ENCODE measurements around the gene ISCU. TPM values are rescaled to one million over a fixed set of nuclear protein-coding genes. Genes with fewer than 3 reads are reported as not detected.

ISCU gene
- total and polyA plus RNA-seq, 9 of the 15 experiments (the other 6 are each of a cell fraction or from before 2014, with no cell fraction given) = 15.9 to 92.5 (median 77.3) TPM

DNA sequence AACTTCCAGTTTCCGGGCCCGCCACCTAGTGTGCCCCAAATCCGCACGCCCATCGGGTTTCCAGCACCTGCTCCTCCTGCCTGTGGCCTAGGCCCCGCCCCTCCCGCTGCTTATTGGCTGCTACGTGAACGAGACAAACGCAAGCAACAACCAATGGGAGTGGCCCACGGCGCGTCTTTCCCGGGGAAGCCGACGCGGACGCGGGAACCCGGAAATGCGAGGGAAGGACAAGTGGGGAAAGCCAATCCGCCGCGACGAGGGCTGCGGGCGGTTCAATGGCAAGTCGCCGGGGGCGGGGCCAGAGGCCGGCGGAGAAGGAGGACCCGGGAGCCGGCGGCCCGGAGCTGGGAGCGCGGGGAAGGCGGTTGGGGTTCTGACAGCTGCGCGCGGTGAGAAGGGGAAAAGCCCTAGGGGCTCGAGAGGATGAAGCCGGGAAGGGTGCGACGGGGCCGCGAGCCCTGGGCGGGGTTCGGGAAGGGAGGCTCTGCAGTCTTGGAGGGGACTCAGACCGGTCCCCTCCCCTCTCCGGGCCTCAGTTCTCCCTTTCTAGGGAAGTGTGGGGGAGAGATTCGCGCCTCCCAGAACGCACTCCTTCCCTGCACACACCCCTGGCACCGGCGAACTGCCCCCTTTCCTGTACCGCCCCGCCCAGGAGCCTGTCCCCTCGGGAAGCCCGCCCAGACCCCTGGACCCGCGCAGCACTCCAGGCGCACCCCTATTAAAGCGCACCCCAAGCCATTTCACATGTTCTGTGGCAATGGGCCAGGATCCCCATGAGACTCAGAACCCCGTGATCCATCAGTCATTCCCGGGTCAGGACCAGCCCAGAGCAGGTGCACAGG is 47.2 kb upstream of the ISCU start, which contains the start of gene FICD (continued):
- TF ChIP-seq PHF20 (IDR thresholded peaks at IDR 0.05; ENCODE audit: partially characterized antibody) (peak; percentile 71), MYC (IDR thresholded peaks at IDR 0.05; ENCODE audit: low read depth, low read length) (peak; percentile 56; the same call in 1 of the 2 replicates), MYC (CRISPR knock-in tag; IDR thresholded peaks at IDR 0.05; ENCODE audit: borderline replicate concordance, low read depth) (no peak; the same call in 1 of the 2 replicates), MED1 (CRISPR knock-in tag; IDR thresholded peaks at IDR 0.05; ENCODE audit: borderline replicate concordance) (no peak), PHB2 (IDR thresholded peaks at IDR 0.05; ENCODE audit: low read depth) (no peak), ZNF175 (CRISPR knock-in tag; IDR thresholded peaks at IDR 0.05; ENCODE audit: low read depth) (no peak), RAD21 (CRISPR knock-in tag; conservative IDR thresholded peaks at IDR 0.05 in 1 of 2, IDR thresholded peaks at IDR 0.05 in 1 of 2) (no peak), ZFP30 (CRISPR knock-in tag; IDR thresholded peaks at IDR 0.05; ENCODE audit: borderline replicate concordance) (no peak), SRSF7 (optimal IDR thresholded peaks at IDR 0.05; ENCODE audit: low read depth, low read length) (no peak), SRSF1 (IDR thresholded peaks at IDR 0.05; ENCODE audit: low read depth, low read length) (no peak), YBX1 (IDR thresholded peaks at IDR 0.05) (no peak), MAX (CRISPR knock-in tag; IDR thresholded peaks at IDR 0.05) (peak; percentile 94), ZNF3 (CRISPR knock-in tag; IDR thresholded peaks at IDR 0.05) (no peak), TRIM28 (IDR thresholded peaks at IDR 0.05) (no peak), HCFC1 (IDR thresholded peaks at IDR 0.05; ENCODE audit: low read depth, low read length) (peak; percentile 41; the same call in 1 of the 2 replicates), ZNF699 (CRISPR knock-in tag; IDR thresholded peaks at IDR 0.05; ENCODE audit: insufficient replicate concordance) (no peak), ZNF41 (CRISPR knock-in tag; conservative IDR thresholded peaks at IDR 0.05) (no peak), FOSL1 (tag; conservative IDR thresholded peaks at IDR 0.05) (no peak), RUNX1 (IDR thresholded peaks at IDR 0.05; ENCODE audit: low read depth) (no peak), SMC3 (conservative IDR thresholded peaks at IDR 0.05; ENCODE audit: insufficient read depth, low read depth, low read length) (no peak), IFI16 (CRISPR knock-in tag; IDR thresholded peaks at IDR 0.05) (no peak), DDX20 (tag; IDR thresholded peaks at IDR 0.05; ENCODE audit: low read depth) (no peak), ZNF561 (CRISPR knock-in tag; conservative IDR thresholded peaks at IDR 0.05) (no peak)
- TF ChIP-seq, protein P1, sequence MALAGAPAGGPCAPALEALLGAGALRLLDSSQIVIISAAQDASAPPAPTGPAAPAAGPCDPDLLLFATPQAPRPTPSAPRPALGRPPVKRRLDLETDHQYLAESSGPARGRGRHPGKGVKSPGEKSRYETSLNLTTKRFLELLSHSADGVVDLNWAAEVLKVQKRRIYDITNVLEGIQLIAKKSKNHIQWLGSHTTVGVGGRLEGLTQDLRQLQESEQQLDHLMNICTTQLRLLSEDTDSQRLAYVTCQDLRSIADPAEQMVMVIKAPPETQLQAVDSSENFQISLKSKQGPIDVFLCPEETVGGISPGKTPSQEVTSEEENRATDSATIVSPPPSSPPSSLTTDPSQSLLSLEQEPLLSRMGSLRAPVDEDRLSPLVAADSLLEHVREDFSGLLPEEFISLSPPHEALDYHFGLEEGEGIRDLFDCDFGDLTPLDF (CRISPR knock-in tag; IDR thresholded peaks at IDR 0.05) = peak; percentile 92
- TF ChIP-seq, protein P2, sequence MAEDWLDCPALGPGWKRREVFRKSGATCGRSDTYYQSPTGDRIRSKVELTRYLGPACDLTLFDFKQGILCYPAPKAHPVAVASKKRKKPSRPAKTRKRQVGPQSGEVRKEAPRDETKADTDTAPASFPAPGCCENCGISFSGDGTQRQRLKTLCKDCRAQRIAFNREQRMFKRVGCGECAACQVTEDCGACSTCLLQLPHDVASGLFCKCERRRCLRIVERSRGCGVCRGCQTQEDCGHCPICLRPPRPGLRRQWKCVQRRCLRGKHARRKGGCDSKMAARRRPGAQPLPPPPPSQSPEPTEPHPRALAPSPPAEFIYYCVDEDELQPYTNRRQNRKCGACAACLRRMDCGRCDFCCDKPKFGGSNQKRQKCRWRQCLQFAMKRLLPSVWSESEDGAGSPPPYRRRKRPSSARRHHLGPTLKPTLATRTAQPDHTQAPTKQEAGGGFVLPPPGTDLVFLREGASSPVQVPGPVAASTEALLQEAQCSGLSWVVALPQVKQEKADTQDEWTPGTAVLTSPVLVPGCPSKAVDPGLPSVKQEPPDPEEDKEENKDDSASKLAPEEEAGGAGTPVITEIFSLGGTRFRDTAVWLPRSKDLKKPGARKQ (CRISPR knock-in tag; IDR thresholded peaks at IDR 0.05) = no peak
